Measurements from ENCODE around the gene POU2F1. TPM values are rescaled to one million over a fixed set of nuclear protein-coding genes. Genes with fewer than 3 reads are reported as not detected.
"Not testable (repeated sequence)": the region's sequence is repeated elsewhere in the genome, so short reads cannot be mapped to it uniquely, and the experiment has no call there.

Gene POU2F1
- total and polyA plus RNA-seq, 11 donors, result 2.4 to 13.4 (median 8.8) TPM

- Histone ChIP-seq H3K4me1 (peaks cover 0 to 24% (median 13%) of the 10 kb centered on the region in 12 donors), H3K4me3 (no peak overlapping the region), H3K27me3 (no peaks in the 10 kb centered on the region), H3K9me3 (peaks cover 0 to under 1% (median 0%) of the 10 kb centered on the region in 12 donors), H3K27ac (no peak overlapping the region), H3K36me3 (no peaks in the 10 kb centered on the region)
- intact Hi-C loops (cut with DNase I), result no loop called here
- ATAC-seq (no peak), DNase-seq (no peak)
- TF ChIP-seq CTCF (IDR thresholded peaks at IDR 0.05) (no peak), POLR2A (IDR thresholded peaks at IDR 0.05) (no peak)
These were observed 18.0 kb downstream of the POU2F1 start for GRCh38 chr1:167238713-167239112.

DNA sequence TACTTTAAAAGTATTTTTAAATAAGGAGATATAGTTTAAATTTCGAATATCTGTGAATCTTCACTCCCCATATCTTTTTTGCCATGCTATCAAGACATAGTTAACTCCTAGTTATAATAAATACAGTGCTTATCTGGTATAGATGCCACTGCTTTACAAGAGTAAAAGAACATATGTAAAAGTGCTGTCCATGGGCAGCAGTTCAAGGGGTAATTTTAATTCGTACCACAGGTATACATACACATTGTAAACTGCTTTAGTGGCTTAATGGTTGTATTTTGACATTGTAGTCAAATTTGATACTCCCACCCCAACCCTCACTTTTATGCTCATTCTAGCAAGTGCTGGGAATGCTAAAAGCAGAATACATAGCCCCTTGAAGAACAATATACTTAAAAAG, 18.6 kb downstream of the POU2F1 start:
- ATAC-seq (no peak), DNase-seq (no peak)
- Histone ChIP-seq H3K27ac (no peak overlapping the region), H3K27me3 (no peaks in the 10 kb centered on the region), H3K36me3 (no peaks in the 10 kb centered on the region), H3K4me1 (peaks cover 0 to 22% (median 12%) of the 10 kb centered on the region in 12 donors), H3K9me3 (peaks cover 0 to 6% (median 0%) of the 10 kb centered on the region in 12 donors), H3K4me3 (no peak overlapping the region)
- WGBS, 4 donors, result 89 to 97% (median 92%) methylated on average over 2 of the region's 2 CpGs
- TF ChIP-seq POLR2A (IDR thresholded peaks at IDR 0.05) (no peak), CTCF (IDR thresholded peaks at IDR 0.05) (no peak)
- intact Hi-C loops (cut with DNase I), result no loop called here

- Histone ChIP-seq H3K9me3 (peaks cover 0 to 8% (median 0%) of the 10 kb centered on the region in 12 donors), H3K27ac (no peak overlapping the region), H3K36me3 (no peaks in the 10 kb centered on the region), H3K27me3 (no peaks in the 10 kb centered on the region), H3K4me3 (no peak overlapping the region), H3K4me1 (peaks cover 0 to 15% (median 10%) of the 10 kb centered on the region in 12 donors)
- no peak for ATAC-seq
- WGBS, 4 donors, result 90 to 95% (median 93%) methylated on average over 2 of the region's 2 CpGs
- DNase-seq, result no peak
- intact Hi-C loops (cut with DNase I), result no loop called here
- TF ChIP-seq POLR2A (IDR thresholded peaks at IDR 0.05), result no peak
- no peak for TF ChIP-seq CTCF (IDR thresholded peaks at IDR 0.05)
These were observed 23.6 kb downstream of the POU2F1 start for GRCh38 chr1:167244244-167244643.

GRCh38 chr1:167245168-167245567, 24.5 kb downstream of the POU2F1 start:
- intact Hi-C loops (cut with DNase I); H3K36me3 ChIP-seq: not testable (repeated sequence)

DNA sequence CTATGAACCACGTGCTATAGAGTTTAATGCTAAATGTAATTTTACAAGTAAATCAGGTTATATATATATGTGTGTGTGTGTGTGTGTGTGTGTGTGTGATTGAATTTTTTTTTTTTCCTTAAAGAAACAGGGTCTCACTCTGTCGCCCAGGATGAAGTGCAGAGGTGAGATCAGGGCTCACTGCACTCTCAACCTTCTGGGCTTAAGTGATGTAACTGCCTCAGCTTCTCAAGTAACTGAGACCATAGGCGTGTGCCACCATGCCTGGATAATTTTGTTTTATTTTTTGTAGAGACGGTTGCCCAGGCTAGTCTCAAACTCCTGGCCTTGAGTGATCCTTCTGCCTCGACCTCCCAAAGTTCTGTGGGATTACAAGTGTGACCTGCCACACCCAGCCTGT, 26.3 kb downstream of the POU2F1 start:
- intact Hi-C loops (cut with DNase I), result no loop called here
- H3K9me3 ChIP-seq, result peaks cover 0 to 8% (median 0%) of the 10 kb centered on the region in 12 donors
- H3K27me3 ChIP-seq, result no peaks in the 10 kb centered on the region
- H3K27ac ChIP-seq, result no peak overlapping the region
- ATAC-seq (no peak), DNase-seq (no peak)
- WGBS, 4 donors, result 75 to 79% (median 77%) methylated on average over 5 of the region's 5 CpGs
- peaks cover 0 to 15% (median 10%) of the 10 kb centered on the region in 12 donors for H3K4me1 ChIP-seq
- H3K36me3 ChIP-seq, result no peaks in the 10 kb centered on the region
- no peak overlapping the region for H3K4me3 ChIP-seq
- TF ChIP-seq CTCF (IDR thresholded peaks at IDR 0.05), result no peak
- no peak for TF ChIP-seq POLR2A (IDR thresholded peaks at IDR 0.05)

More at GRCh38 chr1:167245168-167245567, 24.5 kb downstream of the POU2F1 start:
- 89 to 98% (median 97%) methylated on average over 5 of the region's 5 CpGs for WGBS, 4 donors
- peaks cover 0 to 15% (median 10%) of the 10 kb centered on the region in 12 donors for H3K4me1 ChIP-seq
- DNase-seq, H3K4me3 ChIP-seq, ATAC-seq, H3K9me3 ChIP-seq, H3K27ac ChIP-seq, H3K27me3 ChIP-seq: not testable (repeated sequence)
